ENCODE results near the gene FMO2.

GRCh38 chr1:171166361-171166760 is 18.7 kb upstream of the FMO2 start:
- TF ChIP-seq CTCF (conservative IDR thresholded peaks at IDR 0.05 in 1 of 2, IDR thresholded peaks at IDR 0.05 in 1 of 2; ENCODE audit: low read depth in 1 of 2, low read length in 2 of 2), result no peak
- no peak for TF ChIP-seq EZH2 (IDR thresholded peaks at IDR 0.05; ENCODE audit: low read length, missing control alignments)
